IPS DF 4.7 (cell line): ENCODE measurements around the gene KDM2B.
"Not testable (repeated sequence)": the region's sequence is repeated elsewhere in the genome, so short reads cannot be mapped to it uniquely, and the experiment has no call there.

Experiments
- DNase-seq: peaks from one replicate; pipeline ENCODE4 v3.0.0-alpha.2; 2013; ENCODE audit warnings: low spot score; ENCODE audit errors: extremely low read depth

The KDM2B gene

DNA sequence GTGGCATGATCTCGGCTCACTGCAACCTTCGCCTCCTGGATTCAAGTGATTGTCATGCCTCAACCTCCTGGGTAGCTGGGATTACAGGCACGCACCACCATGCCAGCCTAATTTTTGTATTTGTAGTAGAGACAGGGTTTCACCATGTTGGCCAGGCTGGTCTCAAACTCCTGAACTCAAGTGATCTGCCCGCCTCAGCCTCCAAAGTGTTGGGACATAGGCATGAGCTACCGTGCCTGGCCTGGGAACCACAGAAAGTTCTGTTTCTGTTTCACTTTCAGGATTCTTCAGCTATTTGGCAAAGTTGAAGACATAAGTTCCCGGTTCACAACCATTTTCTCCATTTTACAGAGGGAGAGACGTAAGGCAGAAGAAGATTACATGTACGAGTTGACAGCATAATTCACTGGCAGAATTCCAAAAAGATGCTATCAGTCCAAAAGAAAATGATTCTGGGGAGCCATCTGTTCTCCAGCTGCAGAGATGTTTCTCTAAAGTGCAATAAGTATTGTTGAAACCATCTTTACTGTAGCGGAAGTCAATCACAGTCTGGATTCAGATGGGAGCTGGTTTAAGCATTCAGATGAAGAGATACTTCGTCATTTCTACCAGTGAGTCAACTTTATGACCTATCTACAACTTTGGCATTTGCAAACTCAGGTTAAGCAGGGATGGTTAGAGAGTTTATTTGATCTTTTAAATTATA, 189.1 kb downstream of the KDM2B start:
- no peak for DNase-seq

DNA sequence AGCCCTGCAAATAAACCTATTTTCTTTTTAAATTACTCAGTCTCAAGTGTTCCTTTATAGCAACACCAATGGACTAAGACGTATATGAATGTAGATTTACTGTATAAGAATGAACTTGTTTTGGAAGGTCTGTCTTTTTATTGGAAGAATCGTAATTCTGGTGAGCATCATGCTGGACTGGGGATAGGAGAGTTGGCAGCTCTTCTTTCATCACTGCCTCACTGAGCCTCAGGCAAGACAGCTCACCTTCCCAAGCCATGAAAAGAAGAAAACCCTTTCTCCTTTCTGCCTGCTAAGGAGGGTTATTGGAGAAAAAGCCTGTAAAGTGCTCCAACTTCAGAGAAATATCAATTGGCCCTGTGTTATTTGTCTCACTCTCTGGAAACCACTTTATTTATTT, 190.0 kb downstream of the KDM2B start:
- DNase-seq: no peak

DNA sequence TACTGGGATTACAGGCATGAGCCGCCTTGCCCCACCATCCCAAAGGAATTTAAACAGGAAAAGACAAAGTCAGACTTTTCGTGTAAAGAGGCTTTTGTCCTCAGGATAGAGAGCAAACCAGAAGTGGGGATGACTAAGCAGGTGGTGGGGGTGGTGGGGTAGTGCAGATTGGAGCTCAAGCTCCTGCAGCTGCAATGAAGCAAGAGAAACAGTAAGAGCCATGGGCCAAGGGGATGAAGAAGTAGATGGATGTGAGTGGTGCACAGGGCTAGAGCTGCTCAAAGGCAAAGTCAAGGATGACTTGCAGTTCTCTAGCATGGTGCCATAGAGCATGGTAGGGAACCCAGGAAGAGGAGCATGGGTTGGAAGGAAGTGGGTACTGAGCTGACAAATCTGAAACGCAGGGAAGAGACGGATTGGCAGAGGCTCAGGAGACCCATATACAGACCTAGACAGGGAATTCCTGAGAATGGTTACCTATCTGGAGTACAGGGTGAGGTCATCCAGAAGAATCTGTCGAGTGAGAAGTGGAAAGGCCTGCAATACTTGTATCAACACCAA, 192.3 kb downstream of the KDM2B start:
- DNase-seq: no peak

DNA sequence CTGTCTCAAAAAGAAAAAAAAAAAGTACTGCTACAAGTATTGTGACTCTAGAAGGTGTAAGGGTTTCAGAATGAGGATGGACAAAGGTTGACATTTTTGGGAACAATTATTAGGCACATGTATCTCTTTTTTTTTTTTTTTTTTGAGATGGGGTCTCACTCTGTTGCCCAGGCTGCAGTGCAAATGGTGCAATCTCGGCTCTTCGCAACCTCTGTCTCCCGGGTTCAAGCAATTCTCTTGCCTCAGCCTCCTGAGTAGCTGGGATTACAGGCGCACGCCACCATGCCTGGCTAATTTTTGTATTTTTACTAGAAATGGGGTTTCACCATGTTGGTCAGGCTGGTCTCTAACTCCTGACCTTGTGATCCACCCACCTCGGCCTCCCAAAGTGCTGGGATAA, 195.9 kb downstream of the KDM2B start:
- not testable (repeated sequence) for DNase-seq

DNA sequence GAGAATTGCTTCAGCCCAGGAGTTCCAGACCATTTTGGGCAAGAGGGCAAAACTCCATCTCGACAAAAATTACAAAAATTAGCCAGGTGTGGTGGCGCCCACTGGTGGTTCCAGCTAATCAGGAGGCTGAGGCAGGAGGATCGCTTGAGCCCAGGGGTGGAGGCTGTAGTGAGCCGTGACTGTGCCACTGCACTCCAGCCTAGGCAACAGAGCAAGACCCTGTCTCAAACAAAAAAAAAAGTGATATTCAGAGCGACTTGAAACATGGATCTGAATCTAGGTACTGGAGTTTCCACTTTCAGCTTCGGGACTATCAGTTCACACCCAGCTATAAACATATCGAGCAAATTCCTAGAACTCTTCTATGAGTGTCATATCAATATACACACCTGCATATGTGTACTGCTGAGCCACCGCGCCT, 197.2 kb downstream of the KDM2B start:
- DNase-seq: no peak

DNA sequence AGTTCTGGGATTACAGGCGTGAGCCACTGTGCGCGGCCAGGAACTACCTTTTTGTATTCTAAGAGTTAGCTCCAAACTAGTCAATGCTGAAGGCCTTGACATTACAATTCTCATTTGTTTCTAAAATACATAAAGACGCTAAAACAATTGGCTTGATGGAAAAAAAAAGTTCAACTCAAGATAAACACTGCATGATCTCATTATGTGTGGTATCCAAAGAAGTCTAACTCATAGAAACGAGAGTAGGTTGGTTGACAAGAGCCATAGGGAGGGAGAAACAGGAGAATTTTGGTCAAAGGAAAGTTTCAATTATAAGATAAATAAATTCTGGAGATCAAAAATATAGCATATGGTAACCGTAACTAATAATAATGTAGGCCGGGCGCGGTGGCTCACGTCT, 200.9 kb downstream of the KDM2B start:
- DNase-seq: no peak
